T follicular helper cell (primary cell): ENCODE data around the gene IMMP2L.
"Not testable (repeated sequence)": the region's sequence is repeated elsewhere in the genome, so short reads cannot be mapped to it uniquely, and the experiment has no call there.

Experiments used
- DNase-seq: peaks from one replicate; pipeline ENCODE4 v3.0.0-alpha.2; 2020; ENCODE audit warnings: low read depth

IMMP2L gene

DNA sequence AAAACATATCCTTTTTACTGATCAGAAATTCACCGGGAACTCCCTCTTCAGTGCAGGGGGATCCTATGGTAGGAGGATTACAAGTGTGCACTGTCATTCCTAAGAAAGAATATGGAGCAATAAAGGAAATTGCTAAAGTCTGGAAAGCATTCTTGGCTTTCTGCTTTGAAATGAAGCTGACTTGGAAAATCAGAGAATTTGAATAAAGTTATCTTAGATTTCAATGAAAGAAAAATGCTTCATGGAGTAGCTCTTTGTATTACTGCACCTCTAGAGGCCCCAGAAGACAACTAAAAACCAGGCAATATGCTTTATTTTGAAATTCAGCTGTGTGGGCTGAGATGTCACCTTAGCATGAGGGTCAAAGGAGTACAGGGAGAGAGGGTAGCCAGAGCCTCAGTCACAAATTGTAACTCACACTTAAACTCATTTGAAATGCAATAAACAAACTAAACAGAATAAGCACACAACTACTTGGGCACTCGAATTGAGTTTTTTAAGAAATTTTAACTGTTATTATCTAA, 102.5 kb downstream of the IMMP2L start:
- DNase-seq = no peak

DNA sequence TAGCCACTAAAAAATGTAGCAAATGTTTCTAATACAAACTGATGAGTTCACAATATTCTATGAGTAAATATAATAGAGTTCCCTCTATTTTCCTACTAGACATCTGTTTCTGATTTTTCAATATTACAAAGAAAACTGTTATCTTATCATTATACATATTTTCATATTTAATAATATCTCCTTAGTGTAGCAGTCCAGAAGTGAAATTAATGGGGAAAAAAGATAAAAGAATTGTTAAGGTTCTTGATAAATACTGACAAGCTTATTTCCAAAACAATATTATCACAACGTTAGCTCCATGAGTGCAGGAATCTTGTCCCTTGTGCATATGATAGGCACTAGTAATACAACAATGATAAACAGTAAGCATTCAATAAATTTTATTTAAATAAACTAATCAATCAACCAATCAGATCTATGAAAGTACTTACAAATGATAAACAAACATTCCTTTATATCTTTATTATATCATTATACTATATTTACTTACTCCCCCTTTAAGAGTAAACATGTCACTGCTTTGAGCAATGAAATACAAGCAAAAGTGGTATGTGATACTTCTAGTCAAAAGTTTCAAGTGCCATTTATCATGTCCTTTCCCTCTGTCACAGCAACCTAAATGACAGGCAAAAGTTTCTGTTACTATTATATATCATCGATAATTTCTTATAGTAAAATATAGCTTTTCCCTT, 103.1 kb downstream of the IMMP2L start:
- DNase-seq = no peak

DNA sequence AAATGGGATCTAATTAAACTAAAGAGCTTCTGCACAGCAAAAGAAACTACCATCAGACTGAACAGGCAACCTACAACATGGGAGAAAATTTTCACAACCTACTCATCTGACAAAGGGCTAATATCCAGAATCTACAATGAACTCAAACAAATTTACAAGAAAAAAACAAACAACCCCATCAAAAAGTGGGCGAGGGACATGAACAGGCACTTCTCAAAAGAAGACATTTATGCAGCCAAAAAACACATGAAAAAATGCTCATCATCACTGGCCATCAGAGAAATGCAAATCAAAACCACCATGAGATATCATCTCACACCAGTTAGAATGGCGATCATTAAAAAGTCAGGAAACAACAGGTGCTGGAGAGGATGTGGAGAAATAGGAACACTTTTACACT, 111.6 kb downstream of the IMMP2L start:
- not testable (repeated sequence) for DNase-seq

DNA sequence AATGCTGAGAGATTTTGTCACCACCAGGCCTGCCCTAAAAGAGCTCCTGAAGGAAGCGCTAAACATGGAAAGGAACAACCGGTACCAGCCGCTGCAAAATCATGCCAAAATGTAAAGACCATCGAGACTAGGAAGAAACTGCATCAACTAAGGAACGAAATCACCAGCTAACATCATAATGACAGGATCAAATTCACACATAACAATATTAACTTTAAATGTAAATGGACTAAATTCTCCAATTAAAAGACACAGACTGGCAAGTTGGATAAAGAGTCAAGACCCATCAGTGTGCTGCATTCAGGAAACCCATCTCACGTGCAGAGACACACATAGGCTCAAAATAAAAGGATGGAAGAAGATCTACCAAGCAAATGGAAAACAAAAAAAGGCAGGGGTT, 114.8 kb downstream of the IMMP2L start:
- not testable (repeated sequence) for DNase-seq

DNA sequence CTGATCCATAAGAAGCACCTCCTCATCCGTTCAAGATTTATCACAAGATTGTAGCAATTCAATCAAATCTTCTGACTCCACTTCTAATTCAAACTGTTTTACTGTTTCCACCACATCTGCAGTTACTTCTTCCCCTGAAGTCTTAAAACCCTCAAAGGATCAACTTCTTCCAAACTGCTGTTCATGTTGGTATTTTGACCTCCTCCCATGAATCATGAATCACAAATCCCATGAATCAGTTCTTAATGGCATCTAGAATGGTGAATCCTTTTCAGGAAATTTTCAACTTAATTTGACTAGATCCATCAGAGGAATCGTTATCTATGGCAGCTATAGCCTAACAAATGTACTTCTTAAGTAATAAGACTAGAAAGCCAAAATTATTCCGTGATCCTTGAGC, 122.3 kb downstream of the IMMP2L start:
- DNase-seq = no peak

DNA sequence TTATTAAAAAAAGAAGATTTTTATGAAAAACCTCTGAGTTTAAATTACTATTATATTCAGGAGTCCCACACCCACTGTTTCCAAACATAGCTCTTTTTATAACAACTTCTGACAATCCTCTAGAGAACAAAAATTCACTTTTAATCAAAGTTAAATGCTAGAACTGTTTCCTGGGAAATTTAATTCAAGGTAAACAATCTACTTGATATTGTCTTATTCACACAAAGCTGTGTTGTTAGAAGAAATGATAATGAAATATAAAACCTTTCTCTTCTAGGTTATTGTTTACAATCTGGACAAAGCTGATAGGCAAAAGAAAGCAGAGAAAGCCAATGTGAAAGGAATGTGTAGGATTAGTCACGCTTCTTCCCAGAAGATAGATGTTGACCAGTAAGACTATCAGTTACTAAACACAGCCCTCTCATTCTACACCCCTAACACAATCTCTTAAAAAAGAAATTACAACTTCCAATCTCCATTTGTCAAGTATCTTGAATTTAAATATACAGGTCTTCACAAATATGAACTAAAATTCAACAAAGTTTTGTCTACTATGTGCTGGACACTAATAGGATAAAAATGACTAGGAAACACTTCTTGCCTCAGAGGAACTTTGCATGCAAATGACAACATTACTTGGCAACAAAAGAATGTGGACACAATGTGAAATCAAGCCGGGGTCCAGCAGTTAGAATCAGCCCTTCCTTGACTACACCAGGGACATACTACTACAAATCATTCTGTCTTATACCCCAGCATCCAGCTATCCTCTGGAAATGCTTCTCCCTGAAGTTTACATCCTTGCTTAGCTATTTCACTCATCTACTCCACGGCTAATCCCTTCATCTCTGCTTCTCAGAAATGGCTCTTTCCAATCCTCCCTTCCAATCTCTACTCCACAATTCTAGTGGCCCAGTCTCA, 123.7 kb downstream of the IMMP2L start:
- DNase-seq = no peak

DNA sequence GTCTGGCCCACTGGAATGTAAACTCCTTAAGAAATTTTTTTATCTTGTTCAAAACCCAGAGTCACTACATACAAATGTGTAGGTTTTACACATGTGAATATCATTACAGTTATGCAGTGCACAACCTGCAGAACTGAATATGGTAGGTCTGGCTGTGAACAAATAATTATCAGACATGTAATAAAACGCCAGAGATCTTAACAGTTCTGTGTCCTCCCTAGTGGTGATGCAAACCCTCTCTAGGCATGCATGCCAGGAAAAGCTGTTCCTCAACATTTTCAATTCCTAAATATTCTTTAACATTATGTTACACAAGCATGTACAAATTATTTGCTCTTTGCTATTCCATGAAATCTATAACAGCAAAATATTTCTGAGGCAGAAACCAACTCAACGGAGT, 124.6 kb downstream of the IMMP2L start:
- no peak for DNase-seq

DNA sequence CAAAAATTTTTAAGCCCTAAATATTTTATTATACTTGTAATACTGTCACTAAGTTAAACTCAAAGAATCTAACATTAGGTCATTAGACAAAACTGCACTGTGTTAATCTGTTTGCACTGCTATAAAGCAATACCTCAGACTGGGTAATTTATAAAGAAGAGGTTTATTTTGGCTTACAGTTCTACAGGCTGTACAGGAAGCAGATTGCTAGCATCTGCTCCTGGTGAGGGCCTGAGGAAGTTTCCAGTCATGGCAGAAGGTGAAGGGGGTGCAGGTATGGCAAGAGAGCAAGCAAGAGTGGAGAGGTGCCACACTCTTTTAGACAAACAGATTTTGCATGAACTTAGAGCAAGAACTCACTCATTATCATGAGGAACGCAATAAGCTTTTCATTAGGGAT, 125.7 kb downstream of the IMMP2L start:
- DNase-seq = no peak

DNA sequence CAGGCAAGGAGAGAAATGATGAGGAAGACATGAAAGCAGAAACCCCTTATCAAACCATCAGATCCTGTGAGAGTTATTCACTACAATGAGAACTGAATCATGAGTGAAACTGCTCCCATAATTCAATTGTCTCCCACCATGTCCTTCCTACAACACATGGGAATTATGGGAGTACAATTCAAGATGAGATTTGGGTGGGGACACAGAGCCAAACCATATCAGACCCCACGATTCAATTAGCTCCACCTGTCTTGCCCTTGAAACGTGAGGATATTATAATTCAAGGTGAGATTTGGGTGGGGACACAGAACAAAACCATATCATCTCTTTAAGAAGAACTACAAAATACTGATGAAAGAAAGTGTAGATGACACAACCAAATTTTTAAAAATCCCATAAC, 128.9 kb downstream of the IMMP2L start:
- DNase-seq = no peak

DNA sequence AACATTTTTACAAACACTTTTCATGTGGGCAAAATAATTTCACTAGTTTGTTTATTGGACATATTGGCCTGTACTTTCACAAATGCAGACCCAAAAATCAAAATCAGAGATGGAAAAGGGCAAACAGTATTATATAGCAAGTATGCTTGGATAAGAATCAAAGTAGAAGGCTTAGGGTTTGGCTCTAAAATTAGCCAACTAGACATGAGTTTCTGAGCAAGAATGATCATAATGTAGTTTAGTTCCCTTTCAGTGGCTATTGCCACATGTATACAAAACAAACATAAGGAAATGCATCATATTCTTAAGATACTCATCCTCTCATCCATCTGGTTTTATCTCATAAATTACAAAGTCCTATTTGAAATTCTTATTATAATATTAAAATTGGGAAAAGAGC, 132.5 kb downstream of the IMMP2L start:
- DNase-seq = no peak

DNA sequence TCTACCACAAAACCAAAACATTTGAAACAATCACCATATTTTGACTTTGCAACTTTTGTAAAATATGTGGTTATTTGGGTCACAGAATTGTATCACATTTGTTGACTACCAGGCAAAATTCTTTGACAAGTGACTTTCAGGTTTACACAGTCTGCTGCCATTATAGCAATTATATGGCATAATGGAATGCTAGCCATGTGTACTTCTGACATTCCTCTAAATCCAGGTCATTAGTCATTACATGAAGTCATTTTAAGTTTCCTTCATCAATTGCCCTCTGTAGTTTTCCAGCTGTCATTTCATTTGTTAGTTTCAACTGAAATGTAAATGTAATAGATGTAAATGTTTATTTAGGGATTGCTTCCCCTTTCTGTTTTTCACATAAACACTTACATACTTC, 137.5 kb downstream of the IMMP2L start:
- no peak for DNase-seq

DNA sequence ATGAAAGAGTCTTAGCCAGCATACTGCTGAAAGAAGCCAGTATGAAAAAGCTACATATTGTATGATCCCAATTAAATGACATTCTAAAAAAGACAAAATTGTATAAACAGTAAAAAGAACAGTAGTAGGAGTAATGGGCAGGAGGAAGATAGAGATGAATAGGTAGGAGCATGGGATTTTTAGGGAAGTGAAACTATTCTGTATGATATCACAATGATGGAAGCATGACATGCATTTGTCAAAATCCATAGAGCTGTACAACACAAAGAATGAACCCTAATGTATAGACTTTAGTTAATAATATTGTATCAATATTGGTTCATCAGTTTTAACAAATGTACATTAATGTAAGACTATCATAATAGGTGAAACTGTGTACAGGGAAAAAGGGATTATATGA, 147.9 kb downstream of the IMMP2L start:
- DNase-seq = no peak

DNA sequence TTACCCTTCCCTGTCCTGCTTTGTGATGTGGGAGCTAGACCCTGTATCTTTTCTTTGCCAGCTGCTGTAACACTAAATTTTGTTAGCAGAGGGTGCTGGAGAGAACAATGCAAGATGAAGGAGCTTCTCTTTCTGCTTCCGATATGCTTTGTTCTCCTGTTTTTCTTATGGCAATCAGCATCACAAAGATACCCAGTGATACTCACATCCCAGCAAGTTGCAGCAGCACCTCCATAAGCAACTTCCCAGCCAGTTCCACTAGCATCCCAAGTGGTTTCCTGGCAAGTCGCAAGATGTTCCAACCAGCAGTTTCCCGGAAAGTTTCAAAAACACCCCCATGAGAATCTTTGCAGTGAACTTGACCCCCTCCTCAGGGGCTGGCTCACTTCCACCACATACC, 148.6 kb downstream of the IMMP2L start:
- DNase-seq = no peak

DNA sequence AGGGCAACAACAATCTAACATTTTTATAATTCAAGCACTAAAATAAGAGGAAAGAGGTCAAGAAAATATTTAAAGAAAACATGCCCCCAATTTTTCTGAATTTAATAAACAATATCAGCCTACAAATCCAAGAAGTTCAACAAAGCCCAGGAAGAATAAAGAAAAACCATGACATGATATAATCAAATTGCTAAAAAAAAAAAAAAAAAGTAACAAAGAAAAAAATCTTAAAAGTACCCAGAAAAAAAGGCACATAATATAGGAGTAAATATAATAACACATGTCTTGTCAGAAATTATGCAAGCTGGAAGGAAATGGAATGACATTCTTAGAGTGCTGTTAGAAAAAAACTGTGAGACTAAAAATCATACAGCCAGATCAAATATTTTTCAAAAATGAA, 151.4 kb downstream of the IMMP2L start:
- no peak for DNase-seq

DNA sequence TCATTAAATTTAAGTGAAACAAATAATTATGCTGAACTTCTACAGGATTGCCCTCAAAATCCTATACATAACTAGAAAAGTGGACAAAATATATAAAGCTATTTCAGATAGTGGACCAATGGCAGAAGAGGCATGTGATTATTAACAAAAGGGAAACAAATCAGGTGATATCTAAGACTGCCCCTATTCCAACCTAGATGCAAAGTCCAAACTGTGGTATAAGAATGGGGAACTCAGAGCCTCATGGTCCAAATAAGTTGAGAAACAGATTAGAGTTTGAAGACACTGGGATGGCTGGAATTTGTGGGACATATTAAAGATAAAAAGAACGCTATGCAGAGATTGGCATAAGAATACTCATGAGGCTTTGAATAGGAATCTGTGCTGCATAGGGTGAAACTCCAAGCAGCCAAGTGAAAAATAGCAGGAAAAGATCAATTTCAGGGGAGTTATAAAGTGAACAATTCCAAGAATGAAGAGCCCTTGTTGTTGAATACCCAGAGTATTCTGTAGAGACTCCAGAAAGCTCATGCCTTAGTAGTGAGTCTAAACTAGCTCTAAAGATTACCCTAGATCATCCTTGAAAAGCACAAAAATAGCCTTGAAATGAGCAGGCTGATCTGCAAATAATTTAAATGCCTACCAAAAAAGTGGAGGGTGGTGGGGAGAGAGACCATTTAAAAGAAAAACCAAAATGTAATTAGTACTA, 152.4 kb downstream of the IMMP2L start:
- DNase-seq = no peak

DNA sequence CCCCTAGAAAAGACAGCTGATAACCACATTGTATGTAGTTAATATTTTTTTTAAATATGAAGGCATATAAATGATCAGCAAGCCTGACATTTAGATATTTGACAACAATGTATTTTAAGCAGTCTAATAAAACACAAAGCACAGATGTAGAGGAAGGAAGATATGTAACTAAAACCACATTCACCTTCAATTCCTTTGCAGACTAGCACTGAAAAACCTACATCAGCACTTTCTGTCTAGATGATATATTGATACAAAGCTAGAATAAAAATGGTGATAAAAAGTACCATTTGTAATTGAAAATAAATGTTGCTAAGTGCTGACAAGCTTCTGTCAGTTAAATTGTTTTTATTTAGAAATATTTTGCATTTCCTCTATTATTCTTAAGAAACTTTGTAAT, 153.6 kb downstream of the IMMP2L start:
- DNase-seq = no peak

DNA sequence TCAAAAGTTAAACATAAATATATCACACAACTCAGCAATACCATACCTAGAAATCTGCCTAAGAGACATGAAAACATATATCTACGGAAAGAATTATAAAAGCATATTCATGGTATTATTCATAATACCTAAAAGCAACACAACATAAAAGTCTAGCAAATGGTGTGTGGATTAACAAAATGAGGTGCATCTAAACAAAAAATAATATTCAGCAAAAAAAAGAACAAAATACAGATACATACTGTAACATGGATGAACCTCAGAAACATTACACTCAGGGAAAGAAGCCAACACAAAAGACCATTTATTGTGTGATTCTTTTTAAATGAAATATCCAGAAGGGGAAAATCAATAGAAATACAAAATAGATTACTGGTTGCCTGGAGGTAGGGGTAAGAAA, 155.0 kb downstream of the IMMP2L start:
- no peak for DNase-seq

DNA sequence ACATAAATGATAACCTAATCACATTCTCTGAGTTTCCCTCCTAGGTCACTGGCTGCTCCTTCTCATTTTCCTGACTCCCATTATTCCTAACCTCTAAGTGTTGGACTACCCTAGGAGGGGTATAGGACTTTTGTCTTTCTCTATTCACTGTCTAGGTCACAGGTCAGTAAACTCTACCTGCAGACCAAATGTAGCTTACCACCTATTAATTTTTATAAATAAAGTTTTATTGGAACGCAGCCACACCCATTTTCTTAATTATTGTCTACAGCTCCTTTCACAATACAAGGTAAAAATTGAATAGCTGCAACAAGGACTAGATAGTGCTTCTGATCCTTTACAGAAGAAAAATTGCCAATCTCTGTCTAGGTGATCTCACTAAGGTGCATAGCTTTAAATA, 156.7 kb downstream of the IMMP2L start:
- DNase-seq = no peak

DNA sequence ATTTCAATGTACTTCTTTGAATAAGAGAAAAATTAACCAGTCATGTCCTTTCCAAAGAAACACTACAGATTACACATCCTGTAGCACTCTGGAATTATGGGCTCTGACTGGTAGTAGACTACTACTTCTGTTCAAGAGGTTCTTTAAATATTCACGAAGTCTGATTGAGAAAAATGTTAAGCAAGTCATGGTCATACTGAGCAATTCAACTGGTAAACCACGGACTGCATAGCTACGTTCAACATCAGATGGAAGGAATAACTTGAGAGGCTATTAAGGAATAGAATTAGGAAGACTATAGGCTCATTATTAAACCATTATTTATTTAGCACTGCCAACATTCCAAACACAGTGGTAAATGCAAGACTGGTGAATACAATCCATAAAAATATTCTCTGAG, 160.8 kb downstream of the IMMP2L start:
- DNase-seq = no peak

DNA sequence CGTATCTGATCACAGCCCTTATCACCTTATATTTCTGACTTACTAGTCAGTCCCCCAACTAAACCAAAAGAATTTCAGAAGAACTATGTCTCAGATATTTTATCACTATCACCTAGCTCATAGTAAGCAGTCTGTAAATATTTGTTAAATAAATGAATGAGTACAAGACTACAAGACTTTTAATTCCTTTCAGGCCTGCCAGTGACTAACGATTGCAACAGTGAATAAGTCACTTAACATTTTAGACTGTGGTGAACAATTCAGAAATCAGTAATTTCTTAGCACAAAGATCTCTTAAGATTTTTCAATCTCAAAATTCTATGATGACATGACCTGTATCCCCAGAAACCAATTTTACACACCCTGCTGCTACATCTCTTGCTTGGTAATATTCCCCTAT, 162.2 kb downstream of the IMMP2L start:
- no peak for DNase-seq

DNA sequence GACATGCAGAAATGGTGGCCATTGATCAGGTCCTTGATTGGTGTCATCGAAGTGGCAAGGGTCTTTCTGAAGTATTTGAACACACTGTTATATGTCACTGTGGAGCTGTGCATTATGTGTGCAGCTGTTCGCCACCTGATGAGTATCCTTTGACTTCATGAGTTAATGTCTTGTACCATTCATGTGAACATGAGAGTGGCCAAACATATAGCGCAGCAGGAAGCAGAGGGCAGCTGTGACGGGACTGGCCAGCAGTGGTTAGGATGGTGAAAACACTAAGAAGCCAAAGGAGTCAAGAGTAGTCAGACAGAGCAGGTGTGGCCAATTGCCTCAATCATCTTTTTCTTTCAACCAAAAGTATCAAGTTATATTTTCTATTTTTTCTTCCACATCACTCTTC, 167.4 kb downstream of the IMMP2L start:
- no peak for DNase-seq

DNA sequence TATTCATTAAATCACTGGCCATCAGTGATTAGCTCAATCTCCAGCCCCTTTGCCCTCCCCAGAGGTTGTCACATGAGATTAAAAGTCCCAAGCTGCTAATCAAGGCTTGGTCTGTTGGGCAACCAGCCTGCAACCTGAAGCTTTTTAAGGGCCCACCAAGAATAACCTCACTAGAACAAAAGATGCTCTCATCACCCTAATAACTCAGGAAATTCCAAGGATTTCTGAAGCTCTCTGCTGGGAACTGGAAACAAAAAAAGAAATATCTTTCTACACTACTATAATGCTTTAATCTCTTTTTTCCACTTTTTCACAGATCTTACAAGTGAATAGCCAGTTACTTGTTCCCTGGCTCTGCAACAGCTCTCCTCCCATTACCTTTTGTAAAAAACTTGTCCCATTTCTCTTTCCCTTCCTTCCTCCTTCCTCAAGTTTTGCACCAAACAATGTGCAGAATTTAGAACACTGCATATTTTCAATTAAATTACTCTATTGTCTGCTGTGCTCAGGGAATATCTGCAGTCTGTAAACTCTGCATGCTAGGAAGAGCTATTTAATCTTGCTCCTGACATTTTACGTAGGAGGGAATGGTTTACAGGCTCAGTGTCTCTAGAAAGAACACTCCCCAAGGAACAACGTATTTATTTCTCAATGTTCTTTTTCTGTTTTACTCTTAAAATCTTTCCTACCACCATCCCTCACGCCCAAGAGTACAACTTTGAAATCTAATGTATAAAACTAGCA, 169.1 kb downstream of the IMMP2L start:
- DNase-seq = no peak
